CD14-positive monocyte (primary cell): Measurements from ENCODE around the gene CTU2. TPM values are rescaled to one million over a fixed set of nuclear protein-coding genes. Genes with fewer than 3 reads are reported as not detected.

ENCODE experiments used
- DNase-seq, 3 donors: peaks; one replicate each; pipeline ENCODE4 v3.0.0-alpha.2; 2011 to 2022
- H2AFZ ChIP-seq: 2 replicates; pipeline ENCODE4 v1.6.0; 2012; ENCODE audit warnings: mild to moderate bottlenecking, low read depth, low read length, inconsistent platforms; ENCODE audit not compliant: insufficient read depth, poor library complexity, severe bottlenecking
- H3K27ac ChIP-seq, 2 donors: 1 replicate in 1 of 2; 2 replicates in 1 of 2; pipeline ENCODE4 v1.5.1; 2012 to 2013; ENCODE audit warnings: low read length in 2 of 2, control low read depth in 1 of 2, inconsistent platforms in 1 of 2, low read depth in 1 of 2, mild to moderate bottlenecking in 1 of 2
- H3K27me3 ChIP-seq, 2 donors: one replicate each; pipeline versions ENCODE4 v1.6.0 to v1.6.1; 2011 to 2013; ENCODE audit warnings: low read length in 2 of 2; ENCODE audit not compliant: control insufficient read depth in 2 of 2, insufficient read depth in 2 of 2
- H3K36me3 ChIP-seq, 2 donors: replicated peaks in 1 of 2; 1 replicate in 1 of 2; 2 replicates in 1 of 2; pipeline versions ENCODE4 v1.5.1 to v1.6.1; 2012 to 2013; ENCODE audit warnings: low read length in 2 of 2, control low read depth in 1 of 2, inconsistent platforms in 1 of 2, mild to moderate bottlenecking in 1 of 2; ENCODE audit not compliant: insufficient read depth in 2 of 2, control insufficient read depth in 1 of 2
- H3K4me1 ChIP-seq, 2 donors: 1 replicate in 1 of 2; 2 replicates in 1 of 2; pipeline versions ENCODE4 v1.5.1 to v1.6.1; 2012 to 2013; ENCODE audit warnings: low read length in 2 of 2, control low read depth in 1 of 2, inconsistent platforms in 1 of 2, mild to moderate bottlenecking in 1 of 2, moderate library complexity in 1 of 2; ENCODE audit not compliant: insufficient read depth in 2 of 2, control insufficient read depth in 1 of 2
- H3K4me2 ChIP-seq: replicated peaks from 2 replicates; pipeline ENCODE3; 2012; ENCODE audit warnings: low read length, moderate library complexity, mild to moderate bottlenecking; ENCODE audit not compliant: poor library complexity, severe bottlenecking; ENCODE audit errors: extremely low read depth
- H3K4me3 ChIP-seq, 3 experiments: fragments of 200-600 bp in 1 of 3; sonication (generic) in 1 of 3; replicated peaks in 1 of 3; 1 replicate in 2 of 3; 2 replicates in 1 of 3; pipeline ENCODE4 v1.5.1; 2011 to 2013; ENCODE audit warnings: low read length in 3 of 3, mild to moderate bottlenecking in 3 of 3, control low read depth in 2 of 3, low read depth in 2 of 3, inconsistent platforms in 1 of 3, moderate library complexity in 1 of 3
- H3K79me2 ChIP-seq: 2 replicates; pipeline ENCODE4 v1.6.0; 2012; ENCODE audit warnings: mild to moderate bottlenecking, control low read depth, inconsistent platforms, low read length, moderate library complexity; ENCODE audit not compliant: insufficient read depth
- H3K9ac ChIP-seq: 2 replicates; pipeline ENCODE4 v1.6.0; 2017; ENCODE audit warnings: low read length, mild to moderate bottlenecking; ENCODE audit not compliant: insufficient read depth, poor library complexity, severe bottlenecking
- H3K9me3 ChIP-seq, 2 donors: replicated peaks in 1 of 2; 1 replicate in 1 of 2; 2 replicates in 1 of 2; pipeline versions ENCODE4 v1.5.1 to v1.6.1; 2012 to 2013; ENCODE audit warnings: low read length in 2 of 2, control low read depth in 1 of 2; ENCODE audit not compliant: control insufficient read depth in 1 of 2, insufficient read depth in 1 of 2
- H4K20me1 ChIP-seq: 2 replicates; pipeline ENCODE4 v1.6.0; 2012; ENCODE audit warnings: mild to moderate bottlenecking, low read length, control low read depth, moderate library complexity; ENCODE audit not compliant: insufficient read depth
- H3K27ac Mint-ChIP-seq, 7 donors: one replicate each; pipeline ENCODE4 v1.8.0; 2020; ENCODE audit warnings: mild to moderate bottlenecking in 7 of 7, mixed read lengths in 7 of 7, moderate library complexity in 6 of 7, inconsistent platforms in 2 of 7
- H3K27me3 Mint-ChIP-seq, 3 donors: one replicate each; pipeline ENCODE4 v1.8.0; 2021 to 2022; ENCODE audit warnings: low read depth in 3 of 3, mild to moderate bottlenecking in 3 of 3, mixed read lengths in 3 of 3, moderate library complexity in 3 of 3, inconsistent platforms in 1 of 3
- H3K36me3 Mint-ChIP-seq, 2 donors: one replicate each; pipeline ENCODE4 v1.8.0; 2020; ENCODE audit warnings: mixed read lengths in 2 of 2, inconsistent platforms in 1 of 2, mild to moderate bottlenecking in 1 of 2
- H3K4me1 Mint-ChIP-seq: one replicate; pipeline ENCODE4 v1.8.0; 2020; ENCODE audit warnings: mild to moderate bottlenecking, mixed read lengths
- H3K4me3 Mint-ChIP-seq, 2 donors: one replicate each; pipeline ENCODE4 v1.8.0; 2020; ENCODE audit warnings: mild to moderate bottlenecking in 2 of 2, mixed read lengths in 2 of 2, moderate library complexity in 1 of 2
- H3K9me3 Mint-ChIP-seq, 7 donors: one replicate each; pipeline ENCODE4 v1.8.0; 2020 to 2022; ENCODE audit warnings: mixed read lengths in 7 of 7, mild to moderate bottlenecking in 6 of 7, moderate library complexity in 6 of 7, inconsistent platforms in 2 of 7
- WGBS: methylation state at CpG from one replicate; pipeline ENCODE4 v1.1.5; 2013; ENCODE audit warnings: missing lambda C conversion rate; ENCODE audit not compliant: insufficient coverage; 5-methylcytosine and 5-hydroxymethylcytosine counted together
- intact Hi-C, 2 donors: fragments of 100-400 bp; cut with micrococcal nuclease; formaldehyde crosslinking; loops; one replicate each; pipeline versions ENCODE4 v1.15.0 to v1.15.1; 2023
- polyA plus RNA-seq, 3 donors: library from polyadenylated mRNA; depleted of rRNA in 1 of 3; unstranded in 2 of 3; stranded (reverse) in 1 of 3; fragments of 300-500 nt in 2 of 3; fragments of >200 nt in 1 of 3; fragmentation: Illumina TruSeq in 2 of 3; gene quantifications; 1 replicate in 2 of 3; 2 replicates in 1 of 3; pipeline ENCODE4 v1.2.3, GENCODE V29; 2012 to 2021
- TF ChIP-seq, protein P1 (sequence below): fragments of 200-600 bp; IDR thresholded peaks from one replicate; pipeline ENCODE4 v1.8.0; 2022; ENCODE audit warnings: antibody characterized with exemption, mild to moderate bottlenecking

CTU2 gene
- polyA plus RNA-seq, 3 donors: 5.9 to 10.3 (median 7.5) TPM

DNA sequence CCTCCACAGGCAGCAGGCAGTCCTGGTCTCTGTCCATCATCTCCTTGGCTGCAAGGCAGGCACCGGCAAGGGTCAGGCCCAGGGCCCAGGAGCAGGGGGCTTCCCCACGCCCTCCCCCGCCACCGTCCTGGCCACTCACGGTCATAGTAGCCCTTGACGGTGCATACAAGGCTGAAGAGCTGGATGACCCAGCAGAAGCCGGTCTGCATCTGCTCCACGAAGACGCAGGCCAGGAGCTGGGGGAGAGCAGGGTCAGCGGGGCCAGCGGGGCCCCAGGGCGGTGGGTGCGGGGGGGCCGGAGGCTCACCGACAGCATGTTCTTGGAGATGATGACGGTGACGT lies 20.1 kb downstream of the CTU2 start:
- H3K4me2 ChIP-seq: no peak overlapping the region
- TF ChIP-seq, protein P1, sequence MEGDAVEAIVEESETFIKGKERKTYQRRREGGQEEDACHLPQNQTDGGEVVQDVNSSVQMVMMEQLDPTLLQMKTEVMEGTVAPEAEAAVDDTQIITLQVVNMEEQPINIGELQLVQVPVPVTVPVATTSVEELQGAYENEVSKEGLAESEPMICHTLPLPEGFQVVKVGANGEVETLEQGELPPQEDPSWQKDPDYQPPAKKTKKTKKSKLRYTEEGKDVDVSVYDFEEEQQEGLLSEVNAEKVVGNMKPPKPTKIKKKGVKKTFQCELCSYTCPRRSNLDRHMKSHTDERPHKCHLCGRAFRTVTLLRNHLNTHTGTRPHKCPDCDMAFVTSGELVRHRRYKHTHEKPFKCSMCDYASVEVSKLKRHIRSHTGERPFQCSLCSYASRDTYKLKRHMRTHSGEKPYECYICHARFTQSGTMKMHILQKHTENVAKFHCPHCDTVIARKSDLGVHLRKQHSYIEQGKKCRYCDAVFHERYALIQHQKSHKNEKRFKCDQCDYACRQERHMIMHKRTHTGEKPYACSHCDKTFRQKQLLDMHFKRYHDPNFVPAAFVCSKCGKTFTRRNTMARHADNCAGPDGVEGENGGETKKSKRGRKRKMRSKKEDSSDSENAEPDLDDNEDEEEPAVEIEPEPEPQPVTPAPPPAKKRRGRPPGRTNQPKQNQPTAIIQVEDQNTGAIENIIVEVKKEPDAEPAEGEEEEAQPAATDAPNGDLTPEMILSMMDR: no peak
- no peaks in the 10 kb centered on the region for H3K9me3 Mint-ChIP-seq
- DNase-seq: no peak
- peaks cover 70% of the 10 kb centered on the region for H4K20me1 ChIP-seq
- 94% methylated on average over 14 of the region's 17 CpGs for WGBS
- no peak overlapping the region for H3K4me3 Mint-ChIP-seq
- peaks cover 83 to 88% of the 10 kb centered on the region in 2 donors for H3K36me3 ChIP-seq
- H3K4me1 Mint-ChIP-seq: no peaks in the 10 kb centered on the region
- no peak overlapping the region for H3K9ac ChIP-seq
- H3K27ac Mint-ChIP-seq: peak overlapping the region in 1 of 7 donors; percentile 83
- H3K4me3 ChIP-seq: no peak overlapping the region
- no peaks in the 10 kb centered on the region for H3K9me3 ChIP-seq
- H3K79me2 ChIP-seq: peaks cover 11% of the 10 kb centered on the region
- no peak overlapping the region for H2AFZ ChIP-seq
- no peaks in the 10 kb centered on the region for H3K4me1 ChIP-seq
- peaks cover 0 to 1% (median 0%) of the 10 kb centered on the region in 3 donors for H3K27me3 Mint-ChIP-seq
- intact Hi-C loops: no loop called here
- peaks cover 61 to 82% of the 10 kb centered on the region in 2 donors for H3K36me3 Mint-ChIP-seq
- no peaks in the 10 kb centered on the region for H3K27me3 ChIP-seq
- H3K27ac ChIP-seq: no peak overlapping the region

- H3K4me3 Mint-ChIP-seq: no peak overlapping the region
These were observed 20.7 kb downstream of the CTU2 start for GRCh38 chr16:88726981-88727380.

More at GRCh38 chr16:88726981-88727380, 20.7 kb downstream of the CTU2 start:
- DNase-seq: no peak
- no peaks in the 10 kb centered on the region for H3K9me3 ChIP-seq
- H3K36me3 ChIP-seq: peaks cover 83 to 87% of the 10 kb centered on the region in 2 donors
- Mint-ChIP-seq H3K27ac (no peak overlapping the region), H3K36me3 (peaks cover 61 to 82% of the 10 kb centered on the region in 2 donors), H3K4me1 (no peaks in the 10 kb centered on the region), H3K9me3 (no peaks in the 10 kb centered on the region), H3K27me3 (peaks cover 0 to 1% (median 0%) of the 10 kb centered on the region in 3 donors)
- no peaks in the 10 kb centered on the region for H3K27me3 ChIP-seq
- no peak overlapping the region for H3K9ac ChIP-seq
- 95% methylated on average over 28 of the region's 28 CpGs for WGBS
- no peak overlapping the region for H3K4me3 ChIP-seq
- intact Hi-C loops: no loop called here
- H4K20me1 ChIP-seq: peaks cover 71% of the 10 kb centered on the region
- H2AFZ ChIP-seq: no peak overlapping the region
- no peaks in the 10 kb centered on the region for H3K4me1 ChIP-seq
- no peak overlapping the region for H3K27ac ChIP-seq
- no peak overlapping the region for H3K4me2 ChIP-seq
- TF ChIP-seq, protein P1: no peak
- H3K79me2 ChIP-seq: peaks cover 11% of the 10 kb centered on the region
